Measurements from ENCODE around the gene HAO2.

Gene HAO2

DNA sequence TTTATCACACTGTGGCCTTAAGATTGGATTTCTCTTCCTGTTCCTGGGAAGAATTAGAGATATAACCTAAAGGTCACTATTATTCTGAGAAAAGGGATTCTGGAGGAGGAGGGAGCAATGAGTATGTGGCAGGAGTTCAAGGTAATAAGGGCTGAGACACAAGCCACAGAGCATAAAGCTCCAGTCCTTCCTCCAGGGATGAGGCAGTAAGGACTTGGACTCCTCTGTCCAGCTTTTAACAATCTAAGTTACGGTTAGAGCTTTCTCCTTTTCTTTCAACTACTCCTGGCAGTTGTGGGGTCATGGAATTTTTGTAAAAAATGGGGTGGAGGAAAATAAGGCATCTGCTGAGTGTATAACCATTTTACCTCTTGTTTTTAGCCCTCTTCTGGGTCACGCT lies 46.4 kb downstream of the HAO2 start, which contains the start of gene HSD3B2:
TSS of gene HSD3B2 (plus strand) at position 201 of the 400 bp plus-strand sequence. CDS start 270 bp downstream, outside the sequence.
- Histone ChIP-seq H3K9ac (ENCODE audit: insufficient read length, low read depth) (no peak within 1 kb of the TSS), H3K27me3 (ENCODE audit: insufficient read depth, insufficient read length) (no peaks in the 10 kb centered on the region), H3K9me3 (ENCODE audit: insufficient read depth, low read length) (no peaks in the 10 kb centered on the region), H3K4me3 (ENCODE audit: insufficient read length, low read depth) (no peak within 1 kb of the TSS), H3K4me1 (ENCODE audit: insufficient read depth, insufficient read length) (no peaks in the 10 kb centered on the region), H3K36me3 (ENCODE audit: insufficient read depth, insufficient read length, low read length) (no peaks in the 10 kb centered on the region)
- TF ChIP-seq YY1 (IDR thresholded peaks at IDR 0.05; ENCODE audit: insufficient read depth, insufficient read length): no peak
- TF ChIP-seq SUZ12 (IDR thresholded peaks at IDR 0.05; ENCODE audit: extremely low read depth, insufficient read depth, insufficient read length): no peak
- no peak for TF ChIP-seq ZNF274 (IDR thresholded peaks at IDR 0.05; ENCODE audit: low read depth, low read length)
- DNase-seq (ENCODE audit: low read depth, low spot score): no peak

DNA sequence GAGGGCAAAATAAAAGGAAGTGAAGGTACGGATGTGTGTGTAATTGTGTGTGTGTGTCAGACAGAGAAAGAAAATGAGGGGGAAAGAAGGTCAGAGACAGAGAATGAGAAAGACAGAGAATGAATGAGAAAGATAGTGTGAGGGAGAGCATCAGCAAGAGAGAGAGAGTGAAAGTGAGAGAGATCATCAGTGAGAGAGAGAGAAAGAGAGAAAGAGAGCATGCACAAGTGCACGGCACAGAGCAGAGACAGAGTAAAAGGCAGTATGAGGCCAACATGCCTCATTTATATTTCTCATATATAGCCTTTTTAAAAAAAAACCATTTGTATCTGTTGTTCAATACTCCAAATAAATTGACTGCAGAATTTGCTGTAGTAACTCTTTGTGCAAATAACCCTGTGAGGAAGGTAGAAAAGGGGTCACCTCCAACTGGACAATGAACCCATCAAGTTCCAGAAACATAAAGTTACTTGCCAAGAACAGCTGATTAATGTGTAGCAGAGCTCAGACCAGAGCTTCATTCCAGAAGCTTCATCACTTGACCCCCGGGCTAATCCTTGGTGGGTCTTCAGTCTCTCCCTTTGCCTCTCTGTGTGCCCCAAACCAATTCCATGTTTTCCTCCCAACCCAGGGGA lies 47.5 kb downstream of the HAO2 start:
- DNase-seq (ENCODE audit: low read depth, low spot score): no peak
- Histone ChIP-seq H3K4me3 (ENCODE audit: insufficient read length, low read depth) (no peak overlapping the region), H3K27me3 (ENCODE audit: insufficient read depth, insufficient read length) (no peaks in the 10 kb centered on the region), H3K36me3 (ENCODE audit: insufficient read depth, insufficient read length, low read length) (no peaks in the 10 kb centered on the region), H3K9ac (ENCODE audit: insufficient read length, low read depth) (no peak overlapping the region), H3K4me1 (ENCODE audit: insufficient read depth, insufficient read length) (no peaks in the 10 kb centered on the region), H3K9me3 (ENCODE audit: insufficient read depth, low read length) (no peaks in the 10 kb centered on the region)
- TF ChIP-seq ZNF274 (IDR thresholded peaks at IDR 0.05; ENCODE audit: low read depth, low read length): no peak
- TF ChIP-seq SUZ12 (IDR thresholded peaks at IDR 0.05; ENCODE audit: extremely low read depth, insufficient read depth, insufficient read length): no peak
- no peak for TF ChIP-seq YY1 (IDR thresholded peaks at IDR 0.05; ENCODE audit: insufficient read depth, insufficient read length)

DNA sequence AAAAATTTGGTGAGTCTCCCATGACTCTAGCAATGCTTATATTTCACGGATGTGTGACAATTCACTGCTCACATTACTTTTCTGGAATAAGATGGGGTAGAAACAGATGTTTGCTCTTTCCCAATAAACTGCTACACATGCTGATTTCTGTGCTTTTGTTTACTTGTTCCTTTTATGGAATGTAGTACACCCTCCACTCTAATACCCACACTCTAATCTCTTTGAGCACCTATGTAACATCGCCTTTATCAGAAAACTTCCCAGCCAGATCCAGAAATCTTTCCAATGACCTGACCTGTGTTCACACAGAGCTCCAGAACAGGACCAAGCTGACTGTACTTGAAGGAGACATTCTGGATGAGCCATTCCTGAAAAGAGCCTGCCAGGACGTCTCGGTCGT lies 50.5 kb downstream of the HAO2 start:
- Histone ChIP-seq H3K9me3 (ENCODE audit: insufficient read depth, low read length) (no peaks in the 10 kb centered on the region), H3K36me3 (ENCODE audit: insufficient read depth, insufficient read length, low read length) (no peaks in the 10 kb centered on the region), H3K9ac (ENCODE audit: insufficient read length, low read depth) (no peak overlapping the region), H3K4me3 (ENCODE audit: insufficient read length, low read depth) (no peak overlapping the region), H3K4me1 (ENCODE audit: insufficient read depth, insufficient read length) (no peaks in the 10 kb centered on the region), H3K27me3 (ENCODE audit: insufficient read depth, insufficient read length) (no peaks in the 10 kb centered on the region)
- TF ChIP-seq YY1 (IDR thresholded peaks at IDR 0.05; ENCODE audit: insufficient read depth, insufficient read length) (no peak), ZNF274 (IDR thresholded peaks at IDR 0.05; ENCODE audit: low read depth, low read length) (no peak), SUZ12 (IDR thresholded peaks at IDR 0.05; ENCODE audit: extremely low read depth, insufficient read depth, insufficient read length) (no peak)
- no peak for DNase-seq (ENCODE audit: low read depth, low spot score)

DNA sequence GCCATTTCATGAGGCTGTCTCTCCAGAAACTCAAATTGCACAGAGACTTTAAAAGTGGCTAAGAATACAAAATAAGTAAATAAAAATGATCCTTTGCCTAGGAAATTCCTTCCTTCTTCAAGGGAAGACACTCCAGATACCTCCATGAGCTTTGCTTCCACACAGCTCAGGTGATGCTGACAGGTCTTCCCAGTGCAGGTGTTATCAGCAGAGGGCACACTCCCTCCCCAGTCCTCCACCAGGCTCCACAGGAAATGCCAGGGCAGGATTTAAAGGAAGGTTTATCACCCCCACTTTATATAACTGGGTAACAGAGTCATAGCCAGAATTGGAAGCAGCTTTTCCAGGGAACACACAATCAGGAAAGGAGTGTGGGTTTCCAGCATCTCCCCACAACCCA lies 52.1 kb downstream of the HAO2 start:
- no peak for DNase-seq (ENCODE audit: low read depth, low spot score)
- H3K4me1 ChIP-seq (ENCODE audit: insufficient read depth, insufficient read length): no peaks in the 10 kb centered on the region
- H3K27me3 ChIP-seq (ENCODE audit: insufficient read depth, insufficient read length): no peaks in the 10 kb centered on the region
- H3K4me3 ChIP-seq (ENCODE audit: insufficient read length, low read depth): no peak overlapping the region
- no peaks in the 10 kb centered on the region for H3K9me3 ChIP-seq (ENCODE audit: insufficient read depth, low read length)
- H3K36me3 ChIP-seq (ENCODE audit: insufficient read depth, insufficient read length, low read length): no peaks in the 10 kb centered on the region
- no peak overlapping the region for H3K9ac ChIP-seq (ENCODE audit: insufficient read length, low read depth)
- TF ChIP-seq SUZ12 (IDR thresholded peaks at IDR 0.05; ENCODE audit: extremely low read depth, insufficient read depth, insufficient read length) (no peak), ZNF274 (IDR thresholded peaks at IDR 0.05; ENCODE audit: low read depth, low read length) (no peak), YY1 (IDR thresholded peaks at IDR 0.05; ENCODE audit: insufficient read depth, insufficient read length) (no peak)

DNA sequence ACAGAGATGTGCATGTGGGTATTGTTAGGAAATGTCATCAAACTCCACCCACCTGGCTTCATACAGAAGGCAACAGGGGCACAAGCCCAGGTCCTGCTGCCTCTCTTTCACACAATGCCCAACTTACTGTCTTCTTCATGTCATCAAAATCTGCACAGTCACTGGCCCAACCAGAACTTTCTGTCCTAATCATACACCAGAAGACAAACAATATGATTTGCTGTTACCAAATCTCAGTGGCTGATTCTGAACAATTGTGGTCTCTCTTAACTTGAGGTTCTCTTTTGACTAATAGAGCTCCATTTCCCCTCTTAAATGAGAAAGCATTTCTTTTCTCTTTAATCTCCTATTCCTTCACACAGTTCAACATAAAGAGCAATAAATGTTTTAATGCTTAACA lies 54.0 kb downstream of the HAO2 start:
- no peak overlapping the region for H3K4me3 ChIP-seq (ENCODE audit: insufficient read length, low read depth)
- H3K9ac ChIP-seq (ENCODE audit: insufficient read length, low read depth): no peak overlapping the region
- no peaks in the 10 kb centered on the region for H3K9me3 ChIP-seq (ENCODE audit: insufficient read depth, low read length)
- no peaks in the 10 kb centered on the region for H3K4me1 ChIP-seq (ENCODE audit: insufficient read depth, insufficient read length)
- no peaks in the 10 kb centered on the region for H3K27me3 ChIP-seq (ENCODE audit: insufficient read depth, insufficient read length)
- no peak for DNase-seq (ENCODE audit: low read depth, low spot score)
- TF ChIP-seq ZNF274 (IDR thresholded peaks at IDR 0.05; ENCODE audit: low read depth, low read length) (no peak), YY1 (IDR thresholded peaks at IDR 0.05; ENCODE audit: insufficient read depth, insufficient read length) (no peak), SUZ12 (IDR thresholded peaks at IDR 0.05; ENCODE audit: extremely low read depth, insufficient read depth, insufficient read length) (no peak)
- no peaks in the 10 kb centered on the region for H3K36me3 ChIP-seq (ENCODE audit: insufficient read depth, insufficient read length, low read length)

DNA sequence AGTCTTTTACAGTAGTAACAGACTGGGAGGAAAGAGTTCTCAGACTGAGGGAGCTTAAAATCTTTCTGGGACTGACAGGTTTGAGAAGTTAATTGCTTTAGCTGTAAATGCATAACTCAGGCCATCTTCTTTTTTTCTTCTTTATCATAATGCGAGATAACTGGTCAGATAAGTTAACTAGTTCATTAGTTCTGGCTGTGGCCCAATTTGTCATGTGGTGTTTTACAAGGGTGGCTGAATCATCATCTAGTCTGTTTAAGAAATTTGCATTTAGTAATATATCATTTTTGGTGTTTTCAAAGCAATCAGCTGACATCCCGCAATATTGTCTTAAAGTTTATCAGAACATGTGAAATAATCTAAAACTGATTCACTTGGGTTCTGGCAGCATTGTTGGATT lies 60.4 kb downstream of the HAO2 start:
- no peaks in the 10 kb centered on the region for H3K9me3 ChIP-seq (ENCODE audit: insufficient read depth, low read length)
- no peak overlapping the region for H3K4me3 ChIP-seq (ENCODE audit: insufficient read length, low read depth)
- H3K27me3 ChIP-seq (ENCODE audit: insufficient read depth, insufficient read length): no peaks in the 10 kb centered on the region
- no peaks in the 10 kb centered on the region for H3K36me3 ChIP-seq (ENCODE audit: insufficient read depth, insufficient read length, low read length)
- H3K9ac ChIP-seq (ENCODE audit: insufficient read length, low read depth): no peak overlapping the region
- TF ChIP-seq YY1 (IDR thresholded peaks at IDR 0.05; ENCODE audit: insufficient read depth, insufficient read length): no peak
- TF ChIP-seq ZNF274 (IDR thresholded peaks at IDR 0.05; ENCODE audit: low read depth, low read length): no peak
- TF ChIP-seq SUZ12 (IDR thresholded peaks at IDR 0.05; ENCODE audit: extremely low read depth, insufficient read depth, insufficient read length): no peak
- no peak for DNase-seq (ENCODE audit: low read depth, low spot score)
- H3K4me1 ChIP-seq (ENCODE audit: insufficient read depth, insufficient read length): no peaks in the 10 kb centered on the region

DNA sequence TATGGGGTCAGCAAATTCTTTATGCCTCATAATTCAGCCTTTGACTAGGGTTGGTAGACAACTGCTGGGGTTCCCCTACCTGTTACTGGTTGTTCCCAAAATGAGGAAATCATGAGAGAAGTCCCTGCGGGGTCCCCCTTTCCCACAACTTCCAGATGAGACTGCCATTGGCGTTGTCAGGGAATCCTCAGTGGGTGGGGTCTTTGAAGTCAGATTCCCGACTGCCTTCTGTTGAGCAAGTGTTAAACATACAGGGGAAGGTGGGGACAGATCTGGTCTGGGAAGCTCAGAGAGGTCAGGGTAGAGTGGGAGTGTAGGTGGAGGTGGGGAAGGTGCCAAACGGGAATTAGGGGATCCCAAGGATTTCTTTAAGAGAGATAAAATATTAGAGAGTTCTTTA lies 61.1 kb downstream of the HAO2 start:
- Histone ChIP-seq H3K4me3 (ENCODE audit: insufficient read length, low read depth) (no peak overlapping the region), H3K4me1 (ENCODE audit: insufficient read depth, insufficient read length) (no peaks in the 10 kb centered on the region), H3K9ac (ENCODE audit: insufficient read length, low read depth) (no peak overlapping the region), H3K9me3 (ENCODE audit: insufficient read depth, low read length) (no peaks in the 10 kb centered on the region), H3K27me3 (ENCODE audit: insufficient read depth, insufficient read length) (no peaks in the 10 kb centered on the region), H3K36me3 (ENCODE audit: insufficient read depth, insufficient read length, low read length) (no peaks in the 10 kb centered on the region)
- TF ChIP-seq ZNF274 (IDR thresholded peaks at IDR 0.05; ENCODE audit: low read depth, low read length) (no peak), YY1 (IDR thresholded peaks at IDR 0.05; ENCODE audit: insufficient read depth, insufficient read length) (no peak), SUZ12 (IDR thresholded peaks at IDR 0.05; ENCODE audit: extremely low read depth, insufficient read depth, insufficient read length) (no peak)
- DNase-seq (ENCODE audit: low read depth, low spot score): no peak
